Measurements from ENCODE around the gene MID1.

The MID1 gene

DNA sequence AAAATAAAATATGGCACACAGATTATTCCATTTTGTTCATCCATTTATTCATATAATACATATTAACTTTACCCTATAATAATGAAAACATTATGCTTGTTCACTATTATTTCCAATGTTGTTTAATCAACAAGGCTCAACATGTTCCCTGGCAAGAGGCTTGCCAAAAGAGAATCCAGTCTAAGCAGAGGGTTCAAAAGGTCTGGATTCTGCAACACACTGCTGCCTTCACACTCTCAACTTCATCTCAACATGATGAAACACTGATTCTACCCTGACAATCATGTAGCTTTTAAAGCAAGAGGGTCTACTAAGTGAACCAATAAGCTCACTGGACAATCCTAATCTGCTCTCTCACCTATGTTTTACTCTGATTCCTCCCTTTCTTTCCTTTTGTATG, 101.1 kb downstream of the MID1 start:
- H3K27ac ChIP-seq = no peak overlapping the region
- TF ChIP-seq, protein P1, sequence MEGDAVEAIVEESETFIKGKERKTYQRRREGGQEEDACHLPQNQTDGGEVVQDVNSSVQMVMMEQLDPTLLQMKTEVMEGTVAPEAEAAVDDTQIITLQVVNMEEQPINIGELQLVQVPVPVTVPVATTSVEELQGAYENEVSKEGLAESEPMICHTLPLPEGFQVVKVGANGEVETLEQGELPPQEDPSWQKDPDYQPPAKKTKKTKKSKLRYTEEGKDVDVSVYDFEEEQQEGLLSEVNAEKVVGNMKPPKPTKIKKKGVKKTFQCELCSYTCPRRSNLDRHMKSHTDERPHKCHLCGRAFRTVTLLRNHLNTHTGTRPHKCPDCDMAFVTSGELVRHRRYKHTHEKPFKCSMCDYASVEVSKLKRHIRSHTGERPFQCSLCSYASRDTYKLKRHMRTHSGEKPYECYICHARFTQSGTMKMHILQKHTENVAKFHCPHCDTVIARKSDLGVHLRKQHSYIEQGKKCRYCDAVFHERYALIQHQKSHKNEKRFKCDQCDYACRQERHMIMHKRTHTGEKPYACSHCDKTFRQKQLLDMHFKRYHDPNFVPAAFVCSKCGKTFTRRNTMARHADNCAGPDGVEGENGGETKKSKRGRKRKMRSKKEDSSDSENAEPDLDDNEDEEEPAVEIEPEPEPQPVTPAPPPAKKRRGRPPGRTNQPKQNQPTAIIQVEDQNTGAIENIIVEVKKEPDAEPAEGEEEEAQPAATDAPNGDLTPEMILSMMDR (IDR thresholded peaks at IDR 0.05) = no peak
- no peak for TF ChIP-seq ZFX (IDR thresholded peaks at IDR 0.05; ENCODE audit: borderline replicate concordance)

DNA sequence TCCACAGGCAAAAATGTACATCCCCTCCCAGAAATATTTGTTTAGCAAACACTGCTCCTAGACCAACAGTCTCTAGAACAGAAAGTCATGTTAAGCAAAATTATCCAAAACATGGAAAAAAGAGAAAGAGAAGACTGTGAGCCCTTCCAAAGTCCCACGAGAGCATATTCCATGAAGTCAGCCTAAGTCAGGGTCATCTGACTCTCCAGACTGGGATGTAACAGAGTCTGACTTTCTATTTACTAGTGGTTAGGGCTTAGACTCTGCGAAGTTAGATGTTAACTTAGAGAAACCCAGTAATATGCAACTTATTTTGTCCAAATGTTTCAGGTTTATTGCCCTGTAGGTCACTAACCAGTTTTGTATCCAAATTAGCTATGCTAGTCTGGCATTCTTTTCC, 102.3 kb downstream of the MID1 start:
- no peak for TF ChIP-seq ZFX (IDR thresholded peaks at IDR 0.05; ENCODE audit: borderline replicate concordance)
- TF ChIP-seq, protein P1 (IDR thresholded peaks at IDR 0.05) = no peak
- H3K27ac ChIP-seq = no peak overlapping the region

DNA sequence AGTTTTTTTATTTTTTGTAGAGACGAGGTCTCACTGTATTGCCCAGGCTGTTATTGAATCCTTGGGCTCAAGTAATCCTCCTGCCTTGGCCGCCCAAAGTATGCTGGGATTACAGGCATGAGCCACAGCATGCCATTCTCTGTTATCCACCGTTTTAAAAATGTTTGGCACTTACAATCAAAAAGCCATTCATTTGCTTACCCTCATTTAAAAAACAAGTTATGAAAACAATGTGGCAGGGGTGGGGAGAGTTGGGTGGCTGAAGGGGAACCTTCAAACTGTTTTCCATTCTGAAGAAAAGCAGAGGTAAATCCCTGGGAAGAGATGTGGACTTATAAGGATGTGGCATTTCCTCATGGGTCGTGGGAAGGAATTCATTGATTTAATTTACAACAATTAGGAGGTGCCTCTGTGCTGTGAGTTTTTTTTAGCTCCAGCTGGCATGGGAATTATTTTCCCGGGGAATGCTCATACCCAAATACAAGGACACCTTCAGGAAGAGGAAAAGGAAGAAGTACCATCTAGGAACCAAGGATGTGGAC, 103.5 kb downstream of the MID1 start:
- no peak overlapping the region for H3K27ac ChIP-seq
- no peak for TF ChIP-seq ZFX (IDR thresholded peaks at IDR 0.05; ENCODE audit: borderline replicate concordance)

DNA sequence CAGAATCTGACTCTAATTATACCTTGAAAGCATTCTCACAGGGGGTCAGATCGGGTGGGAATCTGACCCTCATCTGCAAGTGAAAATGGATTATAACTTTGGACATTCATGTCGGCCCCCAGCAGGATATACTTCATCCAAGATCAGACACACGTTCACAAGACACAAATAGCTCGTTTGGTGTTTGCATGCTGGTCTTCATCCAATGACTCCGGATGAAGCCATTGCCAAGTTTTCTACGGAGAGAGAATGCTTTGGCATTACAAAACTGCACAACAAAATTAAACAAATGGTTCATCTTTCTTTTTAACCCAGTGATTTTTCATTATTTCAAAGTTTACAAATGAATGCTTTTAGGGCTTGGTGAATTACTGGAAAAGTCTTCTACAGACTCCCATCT, 105.5 kb downstream of the MID1 start:
- TF ChIP-seq ZFX (IDR thresholded peaks at IDR 0.05; ENCODE audit: borderline replicate concordance) = no peak
- TF ChIP-seq, protein P1 (IDR thresholded peaks at IDR 0.05) = no peak
- no peak overlapping the region for H3K27ac ChIP-seq

DNA sequence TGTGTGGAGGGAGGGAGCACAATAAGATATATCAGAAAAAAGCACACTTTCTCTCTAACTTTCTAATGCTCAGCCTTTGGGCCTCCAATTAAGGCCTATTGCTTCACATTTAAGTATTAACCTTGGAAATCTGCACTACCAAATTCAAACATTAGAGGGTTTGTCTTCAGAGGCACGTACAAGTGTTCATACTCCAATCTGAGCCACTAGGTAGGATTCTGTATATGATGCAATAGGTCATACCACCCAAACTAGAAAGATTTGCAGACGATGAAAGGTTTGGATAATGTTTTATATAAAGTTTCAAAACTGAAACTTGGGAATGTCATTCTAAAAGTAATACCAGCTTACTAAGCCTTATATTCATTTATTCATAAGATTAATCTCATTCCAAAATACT, 106.4 kb downstream of the MID1 start:
- no peak overlapping the region for H3K27ac ChIP-seq
- TF ChIP-seq ZFX (IDR thresholded peaks at IDR 0.05; ENCODE audit: borderline replicate concordance) = no peak
- TF ChIP-seq, protein P1 (IDR thresholded peaks at IDR 0.05) = no peak

DNA sequence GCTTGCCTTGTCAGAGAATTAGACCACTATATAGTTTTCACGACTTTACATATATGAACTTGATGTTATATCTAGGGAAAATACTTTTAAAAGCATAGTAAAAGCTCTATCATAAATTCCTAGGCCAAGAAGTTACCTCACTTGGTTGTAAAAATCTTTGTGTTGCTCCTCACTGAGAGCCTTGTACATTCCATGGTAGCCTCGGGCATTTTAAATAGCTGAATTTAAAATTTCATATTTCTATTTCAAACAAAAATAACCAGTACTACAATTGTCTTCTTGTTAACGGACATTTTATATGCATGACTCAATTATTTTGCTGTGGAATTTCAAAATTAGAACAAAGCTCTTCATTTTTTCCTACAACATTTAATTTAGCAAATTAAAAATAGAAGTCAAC, 107.6 kb downstream of the MID1 start:
- no peak overlapping the region for H3K27ac ChIP-seq
- no peak for TF ChIP-seq ZFX (IDR thresholded peaks at IDR 0.05; ENCODE audit: borderline replicate concordance)
- TF ChIP-seq, protein P1 (IDR thresholded peaks at IDR 0.05) = no peak

DNA sequence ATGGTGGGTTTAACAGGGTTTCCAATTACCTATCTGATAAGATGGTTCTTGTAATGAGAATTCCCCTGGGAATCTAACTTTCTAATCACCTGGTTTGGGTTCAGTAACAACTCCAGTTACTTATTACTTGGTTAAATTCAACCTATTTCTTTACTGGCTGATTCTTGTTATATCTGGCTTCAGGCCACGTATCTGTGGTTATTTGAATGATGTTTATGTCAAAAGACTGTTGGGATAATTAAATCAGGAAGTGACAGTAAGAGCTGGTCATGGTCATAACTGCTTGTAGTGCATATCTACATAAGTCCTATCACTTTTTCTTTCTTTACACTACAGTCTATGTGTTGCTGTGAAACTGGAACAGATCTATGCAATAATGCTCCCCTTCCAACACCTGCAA, 108.1 kb downstream of the MID1 start:
- no peak overlapping the region for H3K27ac ChIP-seq
- no peak for TF ChIP-seq ZFX (IDR thresholded peaks at IDR 0.05; ENCODE audit: borderline replicate concordance)
- TF ChIP-seq, protein P1 (IDR thresholded peaks at IDR 0.05) = no peak

DNA sequence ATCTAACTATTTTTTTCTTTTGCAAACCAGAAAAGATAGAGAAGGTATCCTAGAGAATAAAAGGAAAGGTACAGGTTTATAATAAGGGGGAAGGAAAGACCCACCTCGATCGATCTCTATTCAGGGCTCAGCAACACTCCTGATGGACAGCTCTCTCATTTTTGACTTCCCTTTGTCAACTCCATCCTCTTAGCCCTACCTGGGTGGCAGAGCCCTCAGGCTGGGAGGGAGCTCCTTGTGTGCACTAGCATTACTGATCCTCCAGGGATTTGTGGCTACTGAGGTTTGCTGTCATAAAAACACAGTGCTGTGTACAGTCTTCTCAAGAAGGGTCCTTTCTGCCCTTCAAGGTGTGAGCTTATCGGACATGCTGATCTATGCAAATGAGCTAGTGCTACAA, 111.0 kb downstream of the MID1 start:
- no peak for TF ChIP-seq ZFX (IDR thresholded peaks at IDR 0.05; ENCODE audit: borderline replicate concordance)
- TF ChIP-seq, protein P1 (IDR thresholded peaks at IDR 0.05) = no peak
- no peak overlapping the region for H3K27ac ChIP-seq
